ACC112 (cell line): ENCODE results near the gene GLCE.
"Not testable (repeated sequence)": the region's sequence is repeated elsewhere in the genome, so short reads cannot be mapped to it uniquely, and the experiment has no call there.

Experiments used
- H2AFZ ChIP-seq: fragments of 200-600 bp; sonication (generic); one replicate; pipeline ENCODE4 v1.6.0; 2017; ENCODE audit warnings: antibody characterized with exemption, low read length; ENCODE audit not compliant: unreplicated experiment
- H3K27ac ChIP-seq: fragments of 200-600 bp; sonication (generic); 2 replicates; pipeline ENCODE4 v1.5.1; 2014; ENCODE audit warnings: low read depth, mild to moderate bottlenecking, antibody characterized with exemption, low read length, moderate library complexity
- H3K27me3 ChIP-seq: fragments of 200-600 bp; sonication (generic); 2 replicates; pipeline ENCODE4 v1.6.1; 2014; ENCODE audit warnings: mild to moderate bottlenecking, antibody characterized with exemption, low read length, moderate library complexity, mixed read lengths; ENCODE audit not compliant: insufficient read depth
- H3K36me3 ChIP-seq: fragments of 200-600 bp; sonication (generic); 2 replicates; pipeline ENCODE4 v1.6.1; 2016; ENCODE audit warnings: mild to moderate bottlenecking, antibody characterized with exemption, low read length, moderate library complexity, mixed read lengths; ENCODE audit not compliant: insufficient read depth
- H3K4me1 ChIP-seq: fragments of 200-600 bp; sonication (generic); one replicate; pipeline ENCODE4 v1.6.1; 2016; ENCODE audit warnings: low read length, mixed read lengths; ENCODE audit not compliant: insufficient read depth, unreplicated experiment, control insufficient read depth
- H3K4me3 ChIP-seq: fragments of 200-600 bp; sonication (generic); 2 replicates; pipeline ENCODE4 v1.5.1; 2014; ENCODE audit warnings: mild to moderate bottlenecking, low read depth, low read length
- H3K79me2 ChIP-seq: fragments of 200-600 bp; sonication (generic); one replicate; pipeline ENCODE4 v1.6.0; 2016; ENCODE audit warnings: low read length; ENCODE audit not compliant: control insufficient read depth, unreplicated experiment, insufficient read depth

Gene GLCE

DNA sequence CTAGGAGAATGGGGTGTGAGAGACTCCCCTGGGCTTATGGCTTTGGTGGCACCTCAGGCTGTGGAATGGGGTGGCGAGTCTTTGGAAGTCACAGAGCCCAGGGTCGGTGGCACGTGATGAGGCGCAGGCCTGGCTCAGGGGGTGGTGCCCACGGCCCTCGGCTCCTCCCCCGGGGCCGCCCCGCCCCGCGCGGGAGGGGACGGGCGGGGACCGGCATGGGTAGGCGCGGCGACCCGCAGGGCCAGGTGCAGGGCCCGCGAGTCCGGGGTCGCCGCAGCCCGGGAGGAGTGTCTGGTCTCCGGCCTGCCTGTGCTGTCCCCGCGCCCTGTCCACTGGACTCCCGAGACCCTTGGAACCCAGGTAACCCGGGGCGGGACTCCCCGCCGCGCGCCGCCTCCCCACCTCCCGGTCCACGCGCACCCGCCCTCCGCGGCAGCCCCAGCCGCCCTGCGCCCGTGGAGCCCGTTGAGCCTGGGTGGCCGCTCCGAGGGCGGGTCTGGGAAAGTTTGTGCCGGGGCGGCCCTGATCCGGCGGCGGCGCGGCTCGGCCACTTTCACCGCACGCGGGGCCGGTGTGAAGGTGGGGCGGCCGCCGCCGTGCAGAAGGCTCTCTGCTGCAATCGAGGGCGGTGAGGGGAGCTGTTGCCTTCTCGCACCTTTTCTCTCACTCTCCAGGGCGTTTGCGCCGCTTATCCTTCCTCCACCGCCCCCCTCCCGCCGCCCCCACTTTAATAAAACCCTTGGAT lies 138.4 kb downstream of the GLCE start, which contains the start of gene PAQR5:
Gene PAQR5, plus strand, starts transcription at position 216 of the 745 bp plus-strand sequence. CDS start 61,169 bp downstream, outside the sequence.
- H3K4me3 ChIP-seq = peak within 1 kb of the TSS; percentile 91
- H3K79me2 ChIP-seq = no peaks in the 10 kb centered on the region
- peak within 1 kb of the TSS; percentile 91 for H2AFZ ChIP-seq
- no peak within 1 kb of the TSS for H3K27ac ChIP-seq
- no peaks in the 10 kb centered on the region for H3K36me3 ChIP-seq
- H3K4me1 ChIP-seq = peaks cover 18% of the 10 kb centered on the region
- peaks cover 4% of the 10 kb centered on the region; the same call in 1 of the 2 replicates for H3K27me3 ChIP-seq

DNA sequence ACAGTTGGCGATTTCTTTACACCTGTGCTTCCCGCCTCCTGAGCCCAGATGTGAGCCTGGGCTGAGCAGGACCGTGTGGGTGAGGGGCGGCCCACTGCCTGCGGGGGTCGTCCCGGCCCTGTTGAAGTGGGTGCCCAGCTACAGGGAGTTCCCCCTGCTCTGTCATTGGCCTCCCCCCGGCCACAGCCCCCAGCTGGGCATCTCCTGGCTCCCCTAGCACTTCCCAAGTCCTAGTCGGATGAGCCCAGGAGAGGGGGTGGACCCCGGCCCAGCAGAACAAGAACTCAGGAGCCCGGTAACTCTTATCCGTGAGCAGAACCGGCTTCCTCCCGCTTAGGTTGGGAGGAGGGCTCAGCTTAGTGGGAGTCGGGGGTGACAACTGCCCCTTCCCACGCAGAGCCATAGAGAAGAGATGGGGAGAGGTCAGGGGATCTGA lies 139.0 kb downstream of the GLCE start:
- no peak overlapping the region for H3K27ac ChIP-seq
- H3K36me3 ChIP-seq = no peaks in the 10 kb centered on the region
- H3K27me3 ChIP-seq = peaks cover 4% of the 10 kb centered on the region; the same call in 1 of the 2 replicates
- H3K4me1 ChIP-seq = peaks cover 23% of the 10 kb centered on the region
- H3K79me2 ChIP-seq = no peaks in the 10 kb centered on the region
- H3K4me3 ChIP-seq = peak overlapping the region; percentile 91
- peak overlapping the region; percentile 3 for H2AFZ ChIP-seq

DNA sequence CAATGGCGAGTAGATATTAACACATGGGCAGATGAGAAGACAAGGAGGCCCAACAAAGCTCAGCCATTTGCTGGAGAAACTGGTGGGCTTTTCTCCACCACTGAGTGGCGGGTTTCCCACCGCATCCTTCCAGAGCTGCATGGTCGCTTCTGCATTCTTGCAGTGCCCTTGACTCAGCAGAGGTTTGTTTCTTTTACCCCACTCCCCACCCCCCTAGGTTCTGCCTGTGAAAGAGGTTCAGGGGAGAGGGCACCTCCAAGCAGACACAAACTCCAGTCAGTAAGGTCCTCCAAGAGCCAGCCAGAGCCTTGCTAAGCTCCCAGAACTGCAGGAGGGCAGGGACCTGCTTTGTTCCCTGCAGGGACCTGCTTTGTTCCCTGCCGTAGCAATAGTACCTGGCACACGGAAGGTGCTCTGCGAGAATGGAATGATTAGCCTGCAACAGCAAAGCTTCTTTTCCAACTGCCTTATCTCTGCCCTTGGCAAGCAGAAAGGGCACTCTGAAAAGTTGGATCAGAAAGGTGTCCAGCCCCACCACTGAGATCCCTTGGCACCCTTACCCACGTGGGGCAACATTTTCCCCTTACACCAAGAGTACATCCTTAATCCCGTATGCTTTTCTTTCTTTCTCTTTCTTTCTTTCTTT lies 139.6 kb downstream of the GLCE start:
- Histone ChIP-seq H3K4me3 (peak overlapping the region; percentile 91), H3K36me3 (no peaks in the 10 kb centered on the region), H3K27ac (no peak overlapping the region), H2AFZ (no peak overlapping the region), H3K4me1 (peaks cover 29% of the 10 kb centered on the region), H3K27me3 (peaks cover 4% of the 10 kb centered on the region; the same call in 1 of the 2 replicates), H3K79me2 (no peaks in the 10 kb centered on the region)

DNA sequence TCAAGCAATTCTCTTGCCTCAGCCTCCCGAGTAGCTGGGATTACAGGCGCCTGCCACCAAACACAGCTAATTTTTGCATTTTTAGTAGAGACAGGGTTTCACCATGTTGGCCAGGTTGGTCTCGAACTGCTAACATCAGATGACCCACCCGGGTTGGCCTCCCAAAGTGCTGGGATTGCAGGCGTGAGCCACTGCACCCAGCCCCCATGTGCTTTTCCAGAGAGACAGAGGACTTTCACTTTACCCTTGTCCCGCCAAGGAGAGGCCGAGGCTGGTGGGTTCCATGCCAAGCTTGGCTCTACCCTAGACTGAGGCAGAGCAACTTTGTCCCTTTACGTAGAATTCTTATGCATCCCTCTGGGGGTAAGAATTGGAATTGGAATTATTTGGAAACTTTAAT lies 140.7 kb downstream of the GLCE start:
- H2AFZ ChIP-seq, H3K79me2 ChIP-seq, H3K4me3 ChIP-seq, H3K36me3 ChIP-seq, H3K27me3 ChIP-seq, H3K27ac ChIP-seq: not testable (repeated sequence)
- peaks cover 37% of the 10 kb centered on the region for H3K4me1 ChIP-seq

DNA sequence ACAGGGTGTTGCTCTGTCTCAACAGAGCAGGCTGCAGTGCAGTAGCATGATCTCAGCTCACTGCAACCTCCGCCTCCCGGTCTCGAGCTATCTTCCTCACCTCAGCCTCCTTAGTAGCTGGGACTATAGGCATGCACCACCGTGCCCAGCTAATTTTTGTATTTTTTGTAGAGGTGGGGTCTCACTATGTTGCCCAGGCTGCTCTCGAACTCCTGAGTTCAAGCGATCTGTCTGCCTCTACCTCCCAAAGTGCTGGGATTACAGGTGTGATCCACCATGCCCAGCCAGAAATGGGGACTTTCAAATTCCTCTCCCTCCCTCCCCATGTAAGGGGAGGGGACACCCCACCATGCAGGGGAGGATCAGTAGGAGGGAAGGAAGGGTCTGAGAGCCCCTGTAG lies 141.7 kb downstream of the GLCE start:
- H3K27me3 ChIP-seq, H3K4me3 ChIP-seq, H3K36me3 ChIP-seq, H3K27ac ChIP-seq, H2AFZ ChIP-seq, H3K79me2 ChIP-seq: not testable (repeated sequence)
- H3K4me1 ChIP-seq = peaks cover 40% of the 10 kb centered on the region

DNA sequence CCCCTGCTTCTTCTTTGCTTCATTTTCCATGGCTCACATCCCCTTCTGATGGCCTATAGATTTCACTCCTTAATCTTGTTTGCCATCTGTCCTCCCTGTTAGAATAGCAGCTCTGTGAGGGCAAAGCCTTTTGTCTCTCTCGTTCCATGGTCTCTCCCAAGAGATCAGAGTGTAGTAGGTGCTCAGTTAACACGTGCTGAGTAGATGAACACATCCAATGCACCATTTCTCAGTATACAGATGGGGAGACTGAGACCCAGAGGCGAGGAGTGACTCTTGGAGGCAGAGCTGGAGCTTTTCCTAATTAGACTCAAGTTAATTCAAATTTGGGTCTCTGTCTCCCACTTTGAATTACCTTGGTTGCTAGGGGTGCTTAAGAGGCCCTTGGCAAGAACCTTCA lies 142.5 kb downstream of the GLCE start:
- H3K4me3 ChIP-seq = no peak overlapping the region
- peak overlapping the region; percentile 89; the same call in 1 of the 2 replicates for H3K27ac ChIP-seq
- H3K4me1 ChIP-seq = peaks cover 40% of the 10 kb centered on the region
- no peak overlapping the region for H2AFZ ChIP-seq
- H3K36me3 ChIP-seq = no peaks in the 10 kb centered on the region
- H3K79me2 ChIP-seq = no peaks in the 10 kb centered on the region
- peaks cover 4% of the 10 kb centered on the region; the same call in 1 of the 2 replicates for H3K27me3 ChIP-seq

DNA sequence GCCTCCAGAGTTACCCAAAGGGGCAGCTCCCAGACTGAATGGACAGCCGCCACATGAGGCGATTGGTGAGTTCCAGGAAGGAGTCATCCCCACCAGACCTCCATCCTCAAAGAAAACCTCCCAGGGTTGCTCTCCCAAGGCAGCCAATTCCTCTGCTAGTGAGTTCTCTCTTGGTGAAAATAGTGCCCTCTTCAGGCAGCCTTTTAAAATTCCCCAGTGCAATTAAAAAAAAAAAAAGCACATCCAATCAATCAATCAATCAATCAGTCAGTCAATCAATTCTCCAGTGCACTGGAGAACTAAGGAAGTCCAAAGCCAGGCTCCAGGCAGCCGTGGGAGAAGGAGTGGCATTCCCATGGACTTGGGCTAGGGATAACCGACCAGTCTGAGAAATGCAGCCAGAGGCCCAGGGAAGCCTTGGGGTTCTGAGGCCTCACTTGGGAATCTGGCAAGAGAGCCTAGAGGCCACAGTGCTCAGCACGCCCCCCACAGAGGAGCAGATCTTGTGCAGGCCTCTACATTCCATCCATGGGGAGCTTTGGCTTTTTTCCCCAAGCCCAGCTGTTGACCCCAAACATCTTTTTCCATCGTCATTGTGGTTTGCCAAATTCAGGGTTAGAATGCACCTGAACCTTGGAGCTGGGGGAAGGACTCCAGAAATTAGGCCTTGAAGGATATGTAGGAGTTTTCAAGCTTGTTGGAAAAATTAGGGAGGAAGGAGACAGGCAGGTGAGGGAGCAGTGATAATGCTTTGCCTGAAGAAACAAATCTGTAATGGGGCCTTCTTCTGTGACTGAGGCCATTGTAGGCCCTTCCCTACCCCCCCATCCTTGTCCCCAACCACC lies 143.1 kb downstream of the GLCE start:
- Histone ChIP-seq H3K79me2 (no peaks in the 10 kb centered on the region), H3K4me3 (no peak overlapping the region), H3K4me1 (peaks cover 37% of the 10 kb centered on the region), H3K27me3 (peaks cover 4% of the 10 kb centered on the region; the same call in 1 of the 2 replicates), H3K36me3 (no peaks in the 10 kb centered on the region), H2AFZ (no peak overlapping the region), H3K27ac (peak overlapping the region; percentile 89)

DNA sequence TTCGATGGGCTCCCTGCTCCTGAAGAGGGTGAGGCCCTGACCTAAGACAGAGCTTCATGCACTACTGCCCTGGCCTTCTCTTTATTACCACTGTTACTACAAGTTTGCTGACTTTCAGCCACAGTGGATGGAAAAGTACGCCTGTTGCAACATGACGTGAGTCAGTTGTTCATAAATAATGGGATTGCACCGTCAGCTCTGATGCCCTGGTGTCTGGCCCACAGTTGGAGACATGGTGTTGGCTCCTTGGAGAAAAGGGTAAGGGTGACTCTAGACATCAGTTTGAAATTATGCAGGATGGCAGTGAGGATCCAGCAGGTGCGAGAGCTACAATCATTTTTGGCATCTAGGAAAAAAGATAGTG lies 143.7 kb downstream of the GLCE start:
- H2AFZ ChIP-seq = no peak overlapping the region
- peaks cover 35% of the 10 kb centered on the region for H3K4me1 ChIP-seq
- H3K4me3 ChIP-seq = no peak overlapping the region
- H3K27ac ChIP-seq = peak overlapping the region; percentile 89
- no peaks in the 10 kb centered on the region for H3K79me2 ChIP-seq
- peaks cover 4% of the 10 kb centered on the region; the same call in 1 of the 2 replicates for H3K27me3 ChIP-seq
- no peaks in the 10 kb centered on the region for H3K36me3 ChIP-seq

DNA sequence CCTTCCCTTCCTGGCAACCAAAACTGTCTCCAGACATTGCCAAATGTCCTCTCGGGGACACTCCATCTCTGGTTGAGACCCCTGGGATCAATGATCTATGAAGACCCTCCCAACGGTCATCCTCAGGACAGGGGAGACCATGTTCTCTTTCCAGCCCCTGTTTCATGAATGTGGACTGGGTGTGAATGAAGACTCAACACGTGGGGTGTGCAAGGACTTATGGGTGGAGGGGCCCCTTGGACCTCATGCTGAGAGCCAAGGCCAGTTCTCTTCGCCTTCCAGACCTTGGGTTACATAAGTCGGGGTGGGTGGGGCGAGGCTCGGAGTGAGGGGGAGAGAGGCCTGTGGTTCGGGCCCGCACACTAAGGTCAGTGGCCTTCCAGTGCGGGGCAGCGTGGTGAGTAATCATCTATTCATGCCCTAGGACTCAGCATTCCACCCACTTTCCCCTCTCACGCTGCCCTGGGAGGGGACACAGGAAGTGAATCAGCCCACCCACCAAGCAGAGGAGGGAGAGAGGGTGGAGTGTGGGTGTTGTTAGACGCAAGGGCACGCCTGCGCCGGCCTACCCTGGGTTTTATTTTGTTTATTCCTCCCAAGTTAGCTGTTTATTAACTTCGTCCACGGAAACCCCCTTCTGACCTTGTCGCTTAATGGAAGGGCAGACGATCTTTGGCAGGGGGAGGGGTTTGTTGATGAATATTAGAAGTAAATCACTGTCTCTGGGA lies 144.9 kb downstream of the GLCE start:
- H3K4me3 ChIP-seq = peak overlapping the region; percentile 23; the same call in 1 of the 2 replicates
- peak overlapping the region; percentile 89 for H3K27ac ChIP-seq
- no peaks in the 10 kb centered on the region for H3K36me3 ChIP-seq

More for the DNA sequence above, 144.9 kb downstream of the GLCE start:
- Histone ChIP-seq H3K79me2 (no peaks in the 10 kb centered on the region), H3K27me3 (no peaks in the 10 kb centered on the region), H3K4me1 (peaks cover 28% of the 10 kb centered on the region), H2AFZ (peak overlapping the region; percentile 36)
